Measurements from ENCODE around the gene ZNF444. TPM values are rescaled to one million over a fixed set of nuclear protein-coding genes. Genes with fewer than 3 reads are reported as not detected.

Gene ZNF444
- total and polyA plus RNA-seq, 4 donors, result 6.1 to 30.4 (median 21.0) TPM

GRCh38 chr19:56144376-56144775 is 3.3 kb downstream of the ZNF444 start:
- Histone ChIP-seq H3K4me3 (ENCODE audit: low read depth in 1 of 3, low read length in 3 of 3) (no peak overlapping the region), H3K9ac (ENCODE audit: low read depth in 1 of 2, low read length in 2 of 2) (no peak overlapping the region), H3K36me3 (ENCODE audit: control insufficient read depth in 4 of 4, insufficient read depth in 3 of 4, low read depth in 1 of 4, low read length in 3 of 4) (peaks cover 5 to 14% (median 10%) of the 10 kb centered on the region in 4 donors), H3K9me3 (ENCODE audit: control insufficient read depth in 4 of 4, low read length in 3 of 4) (no peaks in the 10 kb centered on the region), H3K27ac (ENCODE audit: low read depth in 1 of 2, low read length in 2 of 2) (peak overlapping the region in 1 of 2 donors; percentile 55), H3K4me1 (ENCODE audit: control insufficient read depth in 4 of 4, insufficient read depth in 4 of 4, low read length in 3 of 4) (peaks cover 11 to 58% (median 48%) of the 10 kb centered on the region in 4 donors), H3K27me3 (ENCODE audit: control insufficient read depth in 4 of 4, insufficient read depth in 4 of 4, low read length in 3 of 4) (no peaks in the 10 kb centered on the region)
- 56% methylated on average over 6 of the region's 6 CpGs for WGBS
- no peak for DNase-seq (ENCODE audit: low spot score)
- TF ChIP-seq SP1 (IDR thresholded peaks at IDR 0.05), result no peak
- no peak for TF ChIP-seq REST (IDR thresholded peaks at IDR 0.05)
- TF ChIP-seq HNF4G (IDR thresholded peaks at IDR 0.05), result no peak
- no peak for TF ChIP-seq ATF3 (IDR thresholded peaks at IDR 0.05)
- TF ChIP-seq GABPA (IDR thresholded peaks at IDR 0.05 in 1 of 2, conservative IDR thresholded peaks at IDR 0.05 in 1 of 2), result no peak
- no peak for TF ChIP-seq JUND (IDR thresholded peaks at IDR 0.05)
- no peak for TF ChIP-seq FOXA2 (IDR thresholded peaks at IDR 0.05)
- no peak for TF ChIP-seq RAD21 (IDR thresholded peaks at IDR 0.05)
- no peak for TF ChIP-seq TAF1 (conservative IDR thresholded peaks at IDR 0.05)
- no peak for TF ChIP-seq YY1 (IDR thresholded peaks at IDR 0.05)
- no peak for TF ChIP-seq RXRA (IDR thresholded peaks at IDR 0.05)
- TF ChIP-seq EGR1 (IDR thresholded peaks at IDR 0.05; ENCODE audit: low read depth in 2 of 2), result no peak
- TF ChIP-seq CTCF (IDR thresholded peaks at IDR 0.05; ENCODE audit: low read depth, low read length, missing input control), result no peak
- TF ChIP-seq FOXA1 (IDR thresholded peaks at IDR 0.05), result no peak

- Histone ChIP-seq H3K9me3 (ENCODE audit: control insufficient read depth in 4 of 4, low read length in 3 of 4) (no peaks in the 10 kb centered on the region), H3K36me3 (ENCODE audit: control insufficient read depth in 4 of 4, insufficient read depth in 3 of 4, low read depth in 1 of 4, low read length in 3 of 4) (peaks cover 5 to 14% (median 10%) of the 10 kb centered on the region in 4 donors), H3K9ac (ENCODE audit: low read depth in 1 of 2, low read length in 2 of 2) (no peak overlapping the region), H3K27me3 (ENCODE audit: control insufficient read depth in 4 of 4, insufficient read depth in 4 of 4, low read length in 3 of 4) (no peaks in the 10 kb centered on the region), H3K27ac (ENCODE audit: low read depth in 1 of 2, low read length in 2 of 2) (peak overlapping the region in 1 of 2 donors; percentile 55), H3K4me3 (ENCODE audit: low read depth in 1 of 3, low read length in 3 of 3) (no peak overlapping the region), H3K4me1 (ENCODE audit: control insufficient read depth in 4 of 4, insufficient read depth in 4 of 4, low read length in 3 of 4) (peaks cover 11 to 55% (median 46%) of the 10 kb centered on the region in 4 donors)
- 94% methylated on average over 12 of the region's 12 CpGs for WGBS
- TF ChIP-seq JUND (IDR thresholded peaks at IDR 0.05), result no peak
- TF ChIP-seq ZBTB33 (IDR thresholded peaks at IDR 0.05), result no peak
- no peak for TF ChIP-seq YY1 (IDR thresholded peaks at IDR 0.05)
- no peak for TF ChIP-seq FOXA1 (IDR thresholded peaks at IDR 0.05)
- TF ChIP-seq EGR1 (IDR thresholded peaks at IDR 0.05; ENCODE audit: low read depth in 2 of 2), result no peak
- TF ChIP-seq SP1 (IDR thresholded peaks at IDR 0.05), result no peak
- TF ChIP-seq RXRA (IDR thresholded peaks at IDR 0.05), result no peak
- no peak for TF ChIP-seq ATF3 (IDR thresholded peaks at IDR 0.05)
- TF ChIP-seq HNF4G (IDR thresholded peaks at IDR 0.05), result no peak
- TF ChIP-seq CTCF (IDR thresholded peaks at IDR 0.05; ENCODE audit: low read depth, low read length, missing input control), result no peak
- TF ChIP-seq NR2F2 (IDR thresholded peaks at IDR 0.05), result no peak
- TF ChIP-seq HNF4A (conservative IDR thresholded peaks at IDR 0.05), result no peak
- DNase-seq (ENCODE audit: low spot score), result no peak
Observed at GRCh38 chr19:56144831-56145230, 3.7 kb downstream of the ZNF444 start.
